DMS 273 (cell line): ENCODE data around the gene RSBN1.
"Not testable (repeated sequence)": the region's sequence is repeated elsewhere in the genome, so short reads cannot be mapped to it uniquely, and the experiment has no call there.

Experiments used
- DNase-seq: peaks from one replicate; lab custom pipeline; 2025; ENCODE audit not compliant: unreplicated experiment; lab: John Stamatoyannopoulos, UW

Gene RSBN1

DNA sequence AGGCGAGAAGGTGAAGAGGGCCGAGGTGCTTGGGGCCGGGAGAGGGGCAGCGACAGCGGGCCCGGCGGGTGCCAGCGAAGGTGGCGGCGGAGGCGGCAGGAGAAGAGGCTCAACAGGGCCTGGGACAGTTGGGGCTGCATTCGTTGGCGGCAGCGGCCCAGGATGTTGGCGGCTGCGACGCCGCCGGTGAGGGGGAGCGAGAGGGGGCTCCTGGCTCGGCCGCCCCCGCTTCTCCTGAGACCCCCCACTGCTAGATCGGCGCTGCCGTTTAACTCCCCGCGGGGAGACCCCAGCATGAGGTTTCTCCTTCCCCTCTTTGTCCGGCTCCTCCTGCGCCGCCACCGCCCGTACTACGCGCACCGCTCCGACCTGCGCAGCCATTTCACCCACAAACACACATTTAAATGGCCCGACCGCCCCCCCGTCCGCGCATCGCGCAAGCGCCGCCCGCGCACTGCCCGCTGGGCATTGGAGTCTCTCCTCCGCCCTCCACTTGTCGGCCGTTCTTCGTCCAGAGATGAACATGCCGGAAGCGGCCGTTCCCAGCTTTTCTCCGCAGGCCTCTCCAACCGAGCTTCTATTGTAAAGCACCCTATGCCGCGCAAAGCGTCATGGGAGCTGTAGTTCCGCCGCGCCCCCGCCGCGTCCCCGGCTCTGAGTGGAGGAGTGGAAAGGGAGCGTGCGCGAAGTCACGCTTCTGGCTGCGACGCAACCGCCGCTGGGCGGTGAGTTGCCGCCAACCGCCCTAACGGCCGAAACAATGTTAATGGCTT, at the start of gene RSBN1:
TSS of gene RSBN1 (minus strand) at position 589 of the 773 bp plus-strand sequence. CDS start at position 525, 64 bp downstream.
- peak; percentile 100 for DNase-seq

DNA sequence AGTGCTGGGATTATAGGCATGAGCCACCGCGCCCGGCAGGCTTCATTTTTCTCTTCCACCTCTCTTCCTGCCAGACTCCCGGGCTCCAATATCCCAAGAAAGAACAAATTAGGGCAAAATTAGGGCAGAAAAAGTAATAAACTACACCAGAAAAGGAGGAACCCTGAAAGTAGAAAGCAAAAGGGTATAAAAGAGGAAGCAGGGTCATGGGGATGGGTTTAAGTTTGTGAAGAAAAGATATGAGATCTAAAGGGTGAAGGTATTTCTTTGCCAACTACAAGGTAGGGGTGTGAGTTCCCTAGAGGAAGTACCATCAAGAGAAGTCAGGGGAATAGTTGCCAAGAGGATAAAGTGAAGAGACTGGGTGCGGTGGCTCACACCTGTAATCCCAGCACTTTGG, 49.4 kb upstream of the RSBN1 start:
- DNase-seq: no peak

DNA sequence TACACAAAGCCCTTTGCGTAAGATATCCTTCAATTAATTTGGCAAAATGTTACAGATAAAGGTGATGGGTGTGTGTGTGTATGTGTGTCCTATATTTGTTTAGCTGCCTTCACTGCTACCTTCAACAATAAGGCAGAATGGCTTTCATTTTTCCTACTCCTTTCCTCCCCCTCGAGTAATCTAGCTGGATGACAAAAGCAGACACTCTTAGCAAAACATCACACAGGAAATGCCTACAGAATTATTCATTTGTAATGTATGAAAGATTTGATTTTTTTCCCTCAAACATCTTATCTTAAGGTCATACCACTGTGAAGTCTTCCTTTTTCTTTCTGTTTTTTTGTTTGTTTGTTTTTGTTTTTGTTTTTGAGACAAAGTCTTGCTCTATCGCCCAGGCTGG, 48.6 kb upstream of the RSBN1 start:
- DNase-seq: no peak

DNA sequence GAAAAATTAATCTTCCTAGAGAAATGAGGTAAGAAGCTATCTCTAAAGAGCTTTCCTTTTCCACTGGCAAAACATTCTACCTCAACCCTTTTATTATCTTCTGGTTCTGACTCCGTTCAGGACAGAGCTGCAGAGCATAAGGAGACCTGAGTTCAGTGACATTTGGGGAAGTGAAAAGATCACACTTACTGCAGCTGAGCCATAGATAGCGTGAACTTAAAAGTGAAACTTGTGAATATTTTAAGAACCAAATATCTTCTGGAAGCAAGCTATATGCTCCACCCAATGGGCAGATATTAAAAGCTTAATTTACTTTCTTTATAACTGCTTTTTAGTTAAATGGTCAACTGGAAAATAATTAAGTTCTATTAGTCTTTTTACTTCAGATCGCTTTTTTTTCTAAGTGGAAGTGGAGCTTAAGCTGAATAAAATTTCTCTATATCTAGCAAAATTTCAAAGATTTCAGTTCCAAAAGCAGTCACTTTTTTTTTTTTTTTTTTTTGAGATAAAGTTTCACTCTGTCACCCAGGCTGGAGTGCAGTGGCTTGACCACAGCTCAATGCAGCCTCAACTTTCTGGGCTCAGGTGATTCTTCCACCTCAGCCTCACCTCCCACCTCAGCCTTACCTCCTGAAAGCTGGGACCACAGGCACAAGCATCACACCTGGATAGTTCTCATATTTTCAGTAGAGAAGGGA, 47.4 kb upstream of the RSBN1 start:
- DNase-seq: no peak

DNA sequence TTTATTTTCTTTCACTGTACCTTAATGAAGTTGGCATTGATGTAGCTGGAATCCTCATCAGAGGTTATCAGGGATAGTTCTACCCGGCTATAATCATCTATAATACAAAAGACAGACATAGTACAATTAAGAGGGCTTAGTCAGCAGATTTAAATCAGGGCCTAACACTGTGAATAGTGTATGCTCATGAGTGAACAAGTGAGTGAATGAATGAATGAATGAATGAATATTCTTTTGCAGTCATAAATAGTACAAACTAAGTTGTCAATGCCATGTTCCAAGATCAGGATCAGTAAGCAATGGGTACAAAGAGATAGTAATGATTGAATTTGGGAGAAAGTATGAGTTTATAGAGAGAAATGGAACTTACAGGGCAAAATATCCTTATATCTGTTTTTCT, 46.7 kb upstream of the RSBN1 start:
- no peak for DNase-seq

DNA sequence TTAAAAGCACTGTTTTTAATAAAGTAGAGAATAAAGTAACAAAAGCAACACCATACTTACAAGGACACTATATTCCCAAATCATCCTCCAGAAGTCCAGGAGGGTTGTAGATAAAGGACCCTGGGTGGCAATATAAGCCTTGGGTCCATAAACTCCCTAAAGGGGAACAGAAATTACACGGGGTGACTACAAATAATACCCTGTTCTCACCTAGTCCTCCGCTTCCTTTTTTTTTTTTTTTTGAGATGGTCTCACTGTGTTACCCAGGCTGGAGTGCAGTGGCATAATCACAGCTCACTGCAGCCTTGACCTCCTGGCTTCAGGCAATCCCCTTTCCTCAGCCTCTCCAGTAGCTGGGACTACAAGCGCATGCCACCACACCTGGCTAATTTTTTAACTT, 46.1 kb upstream of the RSBN1 start:
- no peak for DNase-seq

DNA sequence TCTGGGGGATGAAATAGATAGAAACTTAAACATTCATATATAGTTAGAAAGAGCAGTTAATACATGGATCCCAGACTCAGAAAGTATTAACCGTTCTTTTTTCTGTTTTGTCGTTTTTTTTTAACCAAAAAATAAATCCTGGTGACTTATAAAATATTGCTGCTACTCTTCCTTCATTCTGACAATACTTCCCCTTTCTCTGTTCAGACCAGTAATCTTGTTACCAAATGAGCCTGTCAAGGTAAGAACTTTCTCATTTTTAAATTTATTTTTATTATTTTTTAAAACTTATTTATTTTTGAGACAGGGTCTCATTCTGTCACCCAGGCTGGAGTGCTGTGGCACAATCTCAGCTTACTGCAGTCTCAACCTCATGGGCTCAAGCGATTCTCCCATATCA, 45.5 kb upstream of the RSBN1 start:
- no peak for DNase-seq

DNA sequence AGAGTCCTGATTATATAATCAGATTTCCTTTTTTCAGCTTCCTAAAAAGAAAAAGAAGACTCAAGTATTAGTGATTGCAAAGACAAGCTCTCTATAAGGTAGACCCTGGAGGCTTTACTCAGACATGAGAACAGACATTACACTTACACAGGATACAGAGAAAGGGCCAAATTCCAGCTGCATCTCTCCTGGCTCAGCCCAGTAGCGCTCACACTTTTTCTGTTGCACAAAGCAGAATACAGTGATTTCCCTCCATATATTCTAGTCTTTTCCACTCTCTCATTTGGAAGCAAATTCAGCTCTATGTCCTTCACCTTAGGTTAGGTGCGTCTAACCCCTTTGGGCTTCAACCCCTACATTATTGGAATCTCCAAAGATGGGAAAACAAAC, 44.1 kb upstream of the RSBN1 start:
- no peak for DNase-seq

DNA sequence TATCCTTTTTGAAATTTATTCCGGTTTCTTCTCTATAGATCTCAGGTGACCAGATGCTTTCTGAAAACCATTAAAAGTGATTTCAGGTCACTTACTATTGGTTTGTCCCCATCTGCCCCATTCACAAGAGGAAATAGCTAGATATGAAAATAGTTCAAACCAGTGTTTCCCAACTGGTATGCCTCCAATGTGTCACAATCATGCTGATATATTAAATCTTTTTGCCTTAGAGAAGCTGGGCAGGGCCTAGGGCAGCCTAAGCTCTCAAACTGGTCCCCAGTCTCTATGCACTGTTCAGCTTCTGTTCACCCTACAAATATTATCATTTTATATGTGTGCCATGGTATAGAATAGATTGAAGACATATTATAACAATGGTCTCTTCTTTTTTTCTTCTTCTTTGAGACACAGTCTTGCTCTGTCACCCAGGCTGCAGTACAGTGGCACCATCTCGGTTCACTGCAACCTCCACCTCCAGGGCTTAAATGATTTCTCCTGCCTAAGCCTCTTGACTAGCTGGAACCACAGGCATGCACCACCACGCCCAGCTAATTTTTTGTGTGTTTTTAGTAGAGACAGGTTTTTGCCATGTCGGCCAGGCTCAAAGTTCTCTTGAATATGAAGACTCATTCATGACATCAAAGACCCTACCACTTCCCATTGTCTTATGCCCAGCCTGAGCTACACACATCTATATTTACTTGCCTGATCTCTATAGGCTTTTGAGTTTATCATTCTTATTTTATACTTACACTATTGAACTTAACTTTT, 43.5 kb upstream of the RSBN1 start:
- no peak for DNase-seq

DNA sequence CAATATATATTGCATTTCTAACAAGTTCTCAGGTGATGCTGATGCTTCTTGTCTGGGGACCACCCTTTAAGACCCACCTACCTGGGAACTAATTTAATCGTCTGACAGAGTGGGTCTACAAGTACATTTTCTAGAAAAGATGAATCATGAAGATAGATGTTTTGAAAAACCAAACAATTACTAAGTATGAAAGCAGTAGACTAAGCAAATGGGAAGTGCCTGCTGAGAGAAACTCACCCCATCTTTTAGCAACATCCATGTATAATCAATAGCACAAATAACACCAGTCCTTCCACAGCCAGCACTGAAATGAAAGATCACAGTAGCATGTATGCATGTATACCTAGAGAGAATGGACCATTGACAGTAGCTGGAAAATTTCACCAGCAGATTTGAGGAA, 42.0 kb upstream of the RSBN1 start:
- DNase-seq: no peak

DNA sequence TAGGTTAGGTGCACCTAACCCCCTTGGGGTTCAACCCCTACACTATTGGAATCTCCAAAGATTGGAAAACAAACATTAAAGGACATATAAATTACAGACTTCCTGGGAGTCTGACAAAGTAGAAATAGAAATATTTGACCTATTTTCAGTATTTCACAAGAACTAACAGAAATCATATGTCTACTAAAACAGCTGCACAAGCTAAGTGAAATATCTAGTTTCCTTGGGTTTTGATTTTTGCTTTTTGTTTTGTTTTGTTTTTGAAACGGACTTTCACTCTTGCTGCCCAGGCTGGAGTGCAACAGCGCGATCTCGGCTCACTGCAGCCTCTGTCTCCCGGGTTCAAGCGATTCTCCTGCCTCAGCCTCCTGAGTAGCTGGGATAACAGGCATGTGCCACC, 40.4 kb upstream of the RSBN1 start:
- not testable (repeated sequence) for DNase-seq

DNA sequence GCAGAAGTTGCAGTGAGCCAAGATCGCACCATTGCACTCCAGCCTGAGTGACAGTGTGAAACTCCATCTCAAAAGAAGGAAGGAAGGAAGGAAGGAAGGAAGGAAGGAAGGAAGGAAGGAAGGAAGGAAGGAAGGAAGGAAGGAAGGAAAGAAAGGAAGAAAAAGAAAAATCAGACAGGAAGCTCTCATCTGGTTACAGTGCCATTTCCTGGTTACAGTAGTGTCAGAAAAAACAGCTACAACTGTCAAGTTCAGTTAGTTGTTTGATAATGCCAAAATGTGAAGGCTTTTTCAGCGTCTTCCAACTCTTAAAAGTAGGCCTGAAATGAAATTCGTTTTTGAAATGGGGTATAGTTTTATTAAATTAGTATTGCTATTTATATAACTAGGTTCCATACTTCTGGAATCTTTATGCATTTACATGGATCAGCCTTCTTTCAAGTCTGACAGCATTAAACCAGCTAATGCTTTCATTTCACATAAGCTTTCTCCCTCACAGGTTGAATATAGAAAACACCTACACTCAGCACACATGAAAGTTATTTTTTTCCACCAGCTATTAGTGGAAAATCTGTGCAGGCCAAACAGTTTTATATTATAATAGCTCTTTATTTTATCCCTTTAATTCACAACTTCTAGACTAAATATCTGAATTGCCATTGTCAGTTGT, 38.0 kb upstream of the RSBN1 start:
- DNase-seq: no peak

DNA sequence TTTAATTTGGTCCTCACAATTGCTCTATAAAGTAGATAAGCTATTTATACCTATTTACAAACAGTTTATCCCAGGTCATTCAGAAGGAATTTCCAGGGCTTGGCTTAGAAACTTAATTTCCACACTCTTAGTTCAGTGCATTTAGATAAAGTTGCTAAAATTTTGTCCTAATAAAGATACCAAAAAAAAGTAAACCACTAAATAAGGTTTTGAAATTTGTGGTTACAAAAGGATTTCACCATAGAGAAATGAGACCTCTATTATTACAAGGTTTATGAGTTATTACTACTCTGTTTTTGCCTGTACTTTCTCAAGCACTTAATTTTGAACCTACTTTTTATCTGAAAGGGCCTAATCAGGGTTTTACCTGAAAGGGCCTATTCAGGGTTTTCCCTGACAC, 36.8 kb upstream of the RSBN1 start:
- no peak for DNase-seq

DNA sequence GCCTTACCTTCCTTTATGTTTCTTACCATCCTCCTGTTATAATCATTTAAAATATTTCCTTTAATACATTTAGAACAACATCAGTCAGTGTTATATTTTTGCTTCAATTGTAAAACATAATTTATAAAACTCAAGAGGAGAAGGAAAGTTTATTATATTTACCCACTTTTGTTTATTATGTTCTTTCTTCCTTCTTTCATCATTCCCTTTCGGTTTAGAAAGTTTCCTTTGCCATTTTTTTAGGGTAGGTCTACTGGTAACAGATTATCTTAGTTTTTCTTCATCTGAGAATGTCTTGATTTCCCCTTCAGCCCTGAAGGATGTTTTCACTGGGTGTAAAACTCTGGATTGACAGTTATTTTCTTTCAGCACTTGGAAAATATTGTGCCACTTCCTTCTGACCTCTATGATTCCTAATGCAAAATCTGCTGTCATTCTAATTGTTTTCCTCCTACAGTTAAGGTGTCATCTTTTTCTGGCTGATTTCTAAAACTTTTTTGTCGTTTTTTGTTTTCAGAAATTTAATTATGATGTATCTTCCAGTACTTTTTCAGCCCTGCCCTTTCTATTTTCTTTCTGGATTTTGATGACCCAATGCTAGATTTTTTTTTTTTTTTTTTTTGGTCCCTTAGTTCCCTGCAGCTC, 34.2 kb upstream of the RSBN1 start:
- DNase-seq: no peak

DNA sequence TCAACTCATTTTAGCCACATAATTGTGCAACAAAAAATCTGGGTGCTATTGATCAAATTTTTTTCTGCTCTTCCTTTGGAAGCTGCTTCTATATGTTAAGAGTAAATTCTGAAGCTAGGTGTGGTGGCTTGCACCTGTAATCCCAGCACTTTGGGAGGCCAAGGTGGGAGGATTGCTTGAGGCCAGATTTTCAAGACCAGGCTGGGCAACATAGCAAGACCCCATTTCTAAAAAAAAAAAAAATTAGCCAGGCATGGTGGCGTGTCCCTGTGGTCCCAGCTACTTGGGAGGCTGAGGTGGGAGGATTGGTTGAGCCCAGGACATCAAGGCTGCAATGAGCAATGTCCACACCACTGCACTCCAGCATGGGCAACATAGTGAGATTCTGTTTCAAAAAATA, 24.3 kb upstream of the RSBN1 start:
- no peak for DNase-seq

DNA sequence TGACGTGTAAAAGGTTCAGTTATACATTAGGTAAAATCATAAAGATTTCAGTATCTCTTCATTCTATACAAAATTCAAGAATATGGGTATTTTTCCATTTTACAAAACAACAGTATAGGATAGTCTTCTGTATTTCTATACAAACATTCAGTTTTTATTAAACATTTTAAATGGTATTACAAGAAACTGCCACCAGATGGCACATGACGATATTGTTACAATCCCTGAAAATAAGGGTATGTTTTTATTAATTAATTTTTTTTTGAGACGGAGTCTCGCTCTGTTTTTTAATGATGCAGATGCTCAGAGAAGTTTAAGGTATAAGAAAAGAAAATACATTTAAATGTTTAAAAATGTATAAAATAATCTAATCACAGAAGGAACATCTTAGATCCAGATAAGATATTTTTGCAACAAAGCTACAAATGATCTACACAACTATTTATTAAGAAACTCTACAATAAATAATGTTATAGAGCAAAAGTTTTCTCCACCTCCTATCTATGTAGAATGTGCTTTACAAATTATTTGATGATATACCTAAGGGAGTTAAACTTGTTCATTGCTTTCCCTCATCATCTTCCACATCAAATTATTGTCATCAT, 23.5 kb upstream of the RSBN1 start:
- peak; percentile 77 for DNase-seq

DNA sequence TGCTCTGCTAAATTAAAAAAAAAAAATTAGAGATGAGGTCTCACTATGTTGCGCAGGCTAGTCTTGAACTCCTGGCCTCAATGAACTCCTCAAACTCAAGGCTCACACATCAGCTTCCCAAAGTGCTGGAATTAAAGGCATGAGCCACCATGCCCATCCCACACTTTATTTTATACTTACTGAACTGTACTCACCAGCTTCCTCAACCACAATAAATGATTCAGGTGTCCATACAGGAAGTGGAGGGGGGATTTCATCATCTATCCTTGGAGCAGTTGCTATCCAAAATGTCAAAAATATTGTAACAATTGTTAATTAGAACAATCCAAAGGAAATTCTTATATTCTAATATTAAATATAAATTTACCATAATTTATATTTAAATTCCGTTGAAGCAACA, 22.4 kb upstream of the RSBN1 start:
- DNase-seq: no peak

DNA sequence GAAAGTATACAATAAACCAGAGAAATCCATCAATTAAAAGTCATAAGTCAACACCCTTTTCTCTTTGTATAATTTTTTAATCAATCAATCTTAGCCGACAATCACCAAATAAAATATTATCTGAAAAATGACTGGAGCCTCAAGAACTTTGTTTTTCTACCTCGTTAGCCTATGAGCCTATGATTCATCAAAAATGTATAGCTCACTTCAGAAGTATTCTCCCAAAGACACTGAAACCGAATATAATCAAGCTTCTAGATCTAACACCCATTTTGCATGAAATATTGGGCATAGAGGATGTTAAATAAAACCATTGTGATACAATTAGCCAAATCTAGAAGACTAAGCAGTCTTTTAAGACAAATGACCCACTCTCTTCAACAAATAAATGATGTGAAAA, 17.8 kb upstream of the RSBN1 start:
- DNase-seq: no peak

DNA sequence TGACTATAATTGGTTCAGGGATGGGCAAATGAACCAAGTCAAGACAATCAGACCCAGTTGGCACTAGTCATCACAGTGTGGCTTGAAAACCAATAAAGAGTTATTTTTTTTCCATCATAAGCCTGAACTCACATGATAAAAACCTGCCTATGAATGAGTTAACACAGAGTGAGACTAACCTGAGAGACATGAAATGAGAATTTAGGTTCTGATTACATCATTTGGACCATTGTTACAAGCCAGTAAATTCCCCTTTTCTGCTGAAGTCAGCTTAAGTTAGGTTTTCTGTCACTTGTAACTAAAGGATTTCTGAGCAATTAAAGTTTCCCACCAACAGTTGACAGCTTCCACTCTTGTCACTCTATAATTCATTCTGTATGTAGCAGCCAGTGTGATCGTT, 9.6 kb upstream of the RSBN1 start:
- no peak for DNase-seq

DNA sequence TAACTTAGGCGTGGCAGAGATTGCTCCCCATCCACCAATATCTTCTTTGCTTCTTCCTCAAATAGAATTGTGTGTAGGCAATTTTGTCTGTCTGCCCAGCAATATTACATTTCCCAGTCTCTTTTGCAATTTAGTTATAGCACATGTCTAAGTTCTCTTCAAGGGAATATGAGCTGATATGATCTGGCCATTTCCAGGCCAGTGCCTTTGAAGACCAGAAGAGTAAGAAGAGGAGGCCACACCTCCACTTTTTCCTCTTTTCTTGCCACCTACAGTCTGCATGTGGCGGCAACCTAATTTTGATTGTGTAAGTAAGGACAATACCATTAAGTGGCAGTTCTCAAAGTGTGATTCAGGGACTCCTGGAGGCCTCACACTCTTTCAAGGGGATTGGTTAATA, 6.3 kb upstream of the RSBN1 start:
- no peak for DNase-seq

DNA sequence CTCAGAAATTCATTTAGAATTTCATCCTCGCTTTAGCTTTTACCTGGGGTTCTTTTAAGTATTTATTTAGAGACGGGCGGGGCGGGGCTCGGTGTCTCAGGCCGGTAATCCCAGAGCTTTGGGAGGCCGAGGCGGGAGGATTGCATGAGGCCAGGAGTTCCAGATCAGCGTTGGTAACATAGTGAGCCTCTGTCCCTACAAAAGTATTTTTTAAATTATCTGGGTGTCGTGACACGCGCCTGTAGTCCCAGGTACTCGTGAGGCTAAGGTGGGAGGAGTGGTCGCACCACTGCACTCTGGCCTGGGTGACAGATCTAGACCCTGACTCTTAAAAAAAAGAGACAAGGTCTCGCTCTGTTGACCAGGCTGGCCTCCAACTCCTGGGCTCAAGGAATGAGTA, 942 bp upstream of the RSBN1 start:
- DNase-seq: no peak
